ENCODE measurements around the gene GLYATL1B.
"Not testable (repeated sequence)": the region's sequence is repeated elsewhere in the genome, so short reads cannot be mapped to it uniquely, and the experiment has no call there.

GLYATL1B gene

GRCh38 chr11:59135648-59136461 is 49.7 kb downstream of the GLYATL1B start:
- Histone ChIP-seq H3K4me3 (IDR thresholded peaks at IDR 0.05; ENCODE audit: insufficient read depth, low read depth, low read length) (no peak overlapping the region), H3K9ac (no peak overlapping the region), H3K79me2 (ENCODE audit: insufficient read depth, low read depth) (no peaks in the 10 kb centered on the region), H3K36me3 (ENCODE audit: insufficient read depth) (no peaks in the 10 kb centered on the region), H3K27ac (no peak overlapping the region), H3K4me1 (ENCODE audit: low read depth, poor library complexity, severe bottlenecking) (peaks cover 9% of the 10 kb centered on the region), H3K27me3 (ENCODE audit: insufficient read depth, low read depth) (no peaks in the 10 kb centered on the region), H3K4me2 (peak overlapping the region; percentile 37; the same call in 1 of the 2 replicates), H2AFZ (ENCODE audit: low read depth) (peak overlapping the region; percentile 60; the same call in 1 of the 2 replicates), H4K20me1 (ENCODE audit: insufficient read depth) (no peaks in the 10 kb centered on the region)
- TF ChIP-seq, protein P1, sequence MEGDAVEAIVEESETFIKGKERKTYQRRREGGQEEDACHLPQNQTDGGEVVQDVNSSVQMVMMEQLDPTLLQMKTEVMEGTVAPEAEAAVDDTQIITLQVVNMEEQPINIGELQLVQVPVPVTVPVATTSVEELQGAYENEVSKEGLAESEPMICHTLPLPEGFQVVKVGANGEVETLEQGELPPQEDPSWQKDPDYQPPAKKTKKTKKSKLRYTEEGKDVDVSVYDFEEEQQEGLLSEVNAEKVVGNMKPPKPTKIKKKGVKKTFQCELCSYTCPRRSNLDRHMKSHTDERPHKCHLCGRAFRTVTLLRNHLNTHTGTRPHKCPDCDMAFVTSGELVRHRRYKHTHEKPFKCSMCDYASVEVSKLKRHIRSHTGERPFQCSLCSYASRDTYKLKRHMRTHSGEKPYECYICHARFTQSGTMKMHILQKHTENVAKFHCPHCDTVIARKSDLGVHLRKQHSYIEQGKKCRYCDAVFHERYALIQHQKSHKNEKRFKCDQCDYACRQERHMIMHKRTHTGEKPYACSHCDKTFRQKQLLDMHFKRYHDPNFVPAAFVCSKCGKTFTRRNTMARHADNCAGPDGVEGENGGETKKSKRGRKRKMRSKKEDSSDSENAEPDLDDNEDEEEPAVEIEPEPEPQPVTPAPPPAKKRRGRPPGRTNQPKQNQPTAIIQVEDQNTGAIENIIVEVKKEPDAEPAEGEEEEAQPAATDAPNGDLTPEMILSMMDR (conservative IDR thresholded peaks at IDR 0.05; ENCODE audit: low read depth, low read length) = peak; percentile 95

DNA sequence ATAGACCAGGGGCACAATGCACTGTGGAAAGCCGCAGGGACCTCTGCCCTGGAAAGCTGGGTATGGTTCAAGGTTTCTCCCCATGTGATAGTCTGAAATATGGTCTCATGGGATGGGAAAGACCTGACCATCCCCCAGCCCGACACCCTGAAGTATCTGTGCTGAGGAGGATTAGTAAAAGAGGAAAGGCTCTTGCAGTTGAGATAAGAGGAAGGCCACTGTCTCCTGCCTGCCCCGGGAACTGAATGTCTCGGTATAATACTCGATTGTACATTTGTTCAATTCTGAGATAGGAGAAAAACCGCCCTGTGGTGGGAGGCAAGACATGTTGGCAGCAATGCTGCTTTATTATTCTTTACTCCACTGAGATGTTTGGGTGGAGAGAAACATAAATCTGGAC is 50.4 kb downstream of the GLYATL1B start:
- H3K36me3 ChIP-seq (ENCODE audit: insufficient read depth); H3K4me2 ChIP-seq; H3K27me3 ChIP-seq (ENCODE audit: insufficient read depth, low read depth); H3K4me3 ChIP-seq (IDR thresholded peaks at IDR 0.05; ENCODE audit: insufficient read depth, low read depth, low read length); H3K27ac ChIP-seq; H3K9ac ChIP-seq; H4K20me1 ChIP-seq (ENCODE audit: insufficient read depth); H3K79me2 ChIP-seq (ENCODE audit: insufficient read depth, low read depth); H2AFZ ChIP-seq (ENCODE audit: low read depth): not testable (repeated sequence)
- peaks cover 15% of the 10 kb centered on the region for H3K4me1 ChIP-seq (ENCODE audit: low read depth, poor library complexity, severe bottlenecking)

DNA sequence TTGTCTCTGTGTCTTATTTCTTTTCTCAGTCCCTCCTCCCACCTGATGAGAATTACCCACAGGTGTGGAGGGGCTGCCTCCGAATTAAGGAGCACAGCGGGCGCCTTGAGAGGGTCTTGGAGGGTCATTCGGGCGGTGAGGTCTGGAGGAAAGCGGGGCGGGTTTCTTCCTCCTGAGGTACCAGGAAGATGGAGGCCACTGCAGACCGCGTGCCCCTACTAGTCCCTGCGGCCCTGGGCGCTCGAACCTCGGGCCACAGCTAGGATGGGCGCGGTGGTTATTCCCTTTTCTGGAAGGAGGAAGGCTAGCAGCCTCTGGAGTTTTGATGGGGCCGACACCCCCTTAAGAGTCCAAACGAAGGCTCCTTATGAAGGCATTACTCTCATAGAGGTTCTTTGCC is 51.1 kb downstream of the GLYATL1B start:
- H3K9ac ChIP-seq = no peak overlapping the region
- peaks cover 17% of the 10 kb centered on the region for H3K4me1 ChIP-seq (ENCODE audit: low read depth, poor library complexity, severe bottlenecking)
- H3K27ac ChIP-seq = no peak overlapping the region
- H3K4me2 ChIP-seq = no peak overlapping the region
- H4K20me1 ChIP-seq (ENCODE audit: insufficient read depth) = no peaks in the 10 kb centered on the region
- TF ChIP-seq, protein P1 (conservative IDR thresholded peaks at IDR 0.05; ENCODE audit: low read depth, low read length) = no peak
- H3K27me3 ChIP-seq (ENCODE audit: insufficient read depth, low read depth) = no peaks in the 10 kb centered on the region
- H3K4me3 ChIP-seq (IDR thresholded peaks at IDR 0.05; ENCODE audit: insufficient read depth, low read depth, low read length) = no peak overlapping the region
- H3K36me3 ChIP-seq (ENCODE audit: insufficient read depth) = no peaks in the 10 kb centered on the region
- no peak overlapping the region for H2AFZ ChIP-seq (ENCODE audit: low read depth)
- 0 out of 2 replicates have a peak, but pooled peaks cover 5% of the 10 kb centered on the region for H3K79me2 ChIP-seq (ENCODE audit: insufficient read depth, low read depth)

DNA sequence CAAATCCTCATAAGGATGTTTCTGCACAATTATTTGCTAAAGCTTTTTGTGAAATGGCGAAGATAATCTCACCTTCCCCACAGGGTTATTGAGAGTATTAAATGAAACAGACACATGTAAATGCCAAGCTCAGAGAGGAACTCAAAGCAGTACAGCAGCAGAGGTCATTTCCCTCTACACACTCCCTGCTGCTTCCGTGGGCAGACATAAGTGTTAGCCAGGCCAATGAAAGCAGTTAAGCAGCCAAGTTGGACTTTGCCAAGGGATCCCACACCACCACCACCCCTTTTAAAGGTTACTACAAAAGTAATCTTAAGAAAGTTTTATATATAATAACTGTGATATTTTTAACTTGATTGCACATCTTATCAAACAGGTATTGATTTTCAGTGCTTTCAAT is 52.5 kb downstream of the GLYATL1B start:
- Histone ChIP-seq H3K27me3 (ENCODE audit: insufficient read depth, low read depth) (no peaks in the 10 kb centered on the region), H3K4me3 (IDR thresholded peaks at IDR 0.05; ENCODE audit: insufficient read depth, low read depth, low read length) (no peak overlapping the region), H3K27ac (no peak overlapping the region), H3K36me3 (ENCODE audit: insufficient read depth) (no peaks in the 10 kb centered on the region), H3K9ac (no peak overlapping the region), H4K20me1 (ENCODE audit: insufficient read depth) (no peaks in the 10 kb centered on the region), H2AFZ (ENCODE audit: low read depth) (no peak overlapping the region), H3K4me2 (no peak overlapping the region), H3K4me1 (ENCODE audit: low read depth, poor library complexity, severe bottlenecking) (peaks cover 21% of the 10 kb centered on the region), H3K79me2 (ENCODE audit: insufficient read depth, low read depth) (0 out of 2 replicates have a peak, but pooled peaks cover 5% of the 10 kb centered on the region)
- TF ChIP-seq, protein P1 (conservative IDR thresholded peaks at IDR 0.05; ENCODE audit: low read depth, low read length) = no peak

DNA sequence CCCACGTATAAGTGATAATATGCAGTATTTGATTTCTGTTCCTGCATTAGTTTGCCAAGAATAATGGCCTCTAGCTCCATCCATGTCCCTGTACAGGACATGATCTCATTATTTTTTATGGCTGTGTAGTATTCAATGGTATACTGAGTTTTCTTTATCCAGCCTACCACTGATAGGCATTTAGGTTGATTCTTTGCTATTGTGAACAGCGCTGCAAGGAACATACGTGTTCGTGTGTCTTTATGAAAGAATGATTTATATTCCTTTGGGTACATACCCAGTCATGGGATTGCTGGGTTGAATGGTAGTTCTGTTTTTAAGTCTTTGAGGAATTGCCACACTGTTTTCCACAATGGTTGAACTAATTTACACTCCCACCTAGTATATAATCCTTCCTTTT is 55.1 kb downstream of the GLYATL1B start:
- TF ChIP-seq, protein P1 (conservative IDR thresholded peaks at IDR 0.05; ENCODE audit: low read depth, low read length) = no peak
- H3K27me3 ChIP-seq (ENCODE audit: insufficient read depth, low read depth) = no peaks in the 10 kb centered on the region
- H2AFZ ChIP-seq (ENCODE audit: low read depth) = no peak overlapping the region
- no peak overlapping the region for H3K4me3 ChIP-seq (IDR thresholded peaks at IDR 0.05; ENCODE audit: insufficient read depth, low read depth, low read length)
- no peak overlapping the region for H3K9ac ChIP-seq
- H4K20me1 ChIP-seq (ENCODE audit: insufficient read depth) = no peaks in the 10 kb centered on the region
- H3K36me3 ChIP-seq (ENCODE audit: insufficient read depth) = no peaks in the 10 kb centered on the region
- peak overlapping the region; percentile 66 for H3K4me2 ChIP-seq
- H3K4me1 ChIP-seq (ENCODE audit: low read depth, poor library complexity, severe bottlenecking) = peaks cover 28% of the 10 kb centered on the region
- H3K27ac ChIP-seq = no peak overlapping the region
- H3K79me2 ChIP-seq (ENCODE audit: insufficient read depth, low read depth) = peaks cover 17% of the 10 kb centered on the region

Measured in KMS-11 (cell line).